Fibroblast of mammary gland (primary cell): ENCODE measurements around the gene ADGRL4.
A peak's percentile ranks its signal among the peaks of the same experiment; 100 is the strongest.

Experiments used
- DNase-seq: peaks from one replicate; pipeline ENCODE4 v3.0.0-alpha.2; 2010; ENCODE audit warnings: low read depth
- H3K4me3 ChIP-seq: 2 replicates; pipeline ENCODE4 v1.5.1; 2011; ENCODE audit warnings: low read depth, mild to moderate bottlenecking, low read length, moderate library complexity; ENCODE audit not compliant: control insufficient read depth
- CTCF ChIP-seq: conservative IDR thresholded peaks from 2 replicates; pipeline ENCODE4 v1.5.1; 2011; ENCODE audit warnings: low read depth, low read length, inconsistent platforms; ENCODE audit not compliant: control insufficient read depth, insufficient read depth

The ADGRL4 gene

GRCh38 chr1:78950826-78951225 lies 55.7 kb downstream of the ADGRL4 start:
- TF ChIP-seq CTCF, result no peak

GRCh38 chr1:78949227-78949626 lies 57.3 kb downstream of the ADGRL4 start:
- no peak overlapping the region for H3K4me3 ChIP-seq
- no peak for DNase-seq
- no peak for TF ChIP-seq CTCF

More at GRCh38 chr1:78950826-78951225, 55.7 kb downstream of the ADGRL4 start:
- DNase-seq, result no peak
- no peak overlapping the region for H3K4me3 ChIP-seq

GRCh38 chr1:78919150-78919549 lies 87.4 kb downstream of the ADGRL4 start:
- no peak for DNase-seq
- no peak overlapping the region for H3K4me3 ChIP-seq
- no peak for TF ChIP-seq CTCF

GRCh38 chr1:78918157-78918556 lies 88.4 kb downstream of the ADGRL4 start:
- DNase-seq, result peak; percentile 4
- H3K4me3 ChIP-seq, result no peak overlapping the region
- TF ChIP-seq CTCF, result no peak

- no peak overlapping the region for H3K4me3 ChIP-seq
- TF ChIP-seq CTCF, result no peak
- DNase-seq, result no peak
Observed at GRCh38 chr1:78916986-78917385, 89.5 kb downstream of the ADGRL4 start.

GRCh38 chr1:78913950-78914349 lies 92.6 kb downstream of the ADGRL4 start:
- no peak for DNase-seq
- no peak for TF ChIP-seq CTCF
- no peak overlapping the region for H3K4me3 ChIP-seq
